H1 (cell line): ENCODE results near the gene ZNF407. TPM values are rescaled to one million over a fixed set of nuclear protein-coding genes. Genes with fewer than 3 reads are reported as not detected.

ENCODE experiments used
- CTCF ChIA-PET: fragments of 300-600 bp; sonication (Branson Sonifier 250); formaldehyde crosslinking; loops from one replicate; lab custom pipeline; 2021; ENCODE audit not compliant: partially characterized antibody; lab: Charles Lee
- POLR2A ChIA-PET: fragments of 300-600 bp; sonication (Branson Sonifier 250); formaldehyde crosslinking; loops from one replicate; lab custom pipeline; 2021; ENCODE audit warnings: inconsistent platforms; ENCODE audit not compliant: partially characterized antibody; lab: Charles Lee
- DNase-seq, 2 experiments: peaks; one replicate each; pipeline versions ENCODE4 v3.0.0 to v3.0.0-alpha.2; 2010 to 2022; ENCODE audit warnings: low spot score in 2 of 2, low read depth in 1 of 2, mixed read lengths in 1 of 2
- FAIRE-seq: peaks from 2 replicates; lab custom pipeline; 2011; peaks lifted over from hg19 to GRCh38; lab: Jason Lieb, UNC
- H2AFZ ChIP-seq: 2 replicates; pipeline ENCODE4 v1.8.1; 2012; ENCODE audit warnings: low read length, inconsistent platforms
- H2AK5ac ChIP-seq: 2 replicates; pipeline ENCODE4 v1.6.1; 2013; ENCODE audit warnings: low read depth, low read length
- H2BK120ac ChIP-seq: replicated peaks from 2 replicates; pipeline ENCODE3; 2013; ENCODE audit warnings: low read depth, low read length, inconsistent platforms
- H2BK12ac ChIP-seq: 2 replicates; pipeline ENCODE4 v1.6.1; 2013; ENCODE audit warnings: low read depth, low read length
- H2BK15ac ChIP-seq: 2 replicates; pipeline ENCODE4 v1.6.1; 2013; ENCODE audit warnings: low read length
- H2BK20ac ChIP-seq: 2 replicates; pipeline ENCODE4 v1.6.1; 2013; ENCODE audit warnings: low read length
- H2BK5ac ChIP-seq: 2 replicates; pipeline ENCODE4 v1.6.1; 2013; ENCODE audit warnings: low read depth, low read length
- H3K14ac ChIP-seq: 2 replicates; pipeline ENCODE4 v1.6.1; 2013; ENCODE audit warnings: inconsistent platforms; ENCODE audit not compliant: insufficient read length
- H3K18ac ChIP-seq: 2 replicates; pipeline ENCODE4 v1.6.1; 2013; ENCODE audit warnings: low read length; ENCODE audit errors: extremely low read depth
- H3K23ac ChIP-seq: 2 replicates; pipeline ENCODE4 v1.6.1; 2013; ENCODE audit warnings: inconsistent platforms; ENCODE audit not compliant: insufficient read length
- H3K23me2 ChIP-seq: 2 replicates; pipeline ENCODE4 v1.6.1; 2013; ENCODE audit warnings: low read depth, low read length
- H3K27ac ChIP-seq: 2 replicates; pipeline ENCODE4 v1.6.1; 2011; ENCODE audit warnings: low read depth, low read length, inconsistent platforms
- H3K27me3 ChIP-seq, 4 experiments: replicated peaks in 1 of 4; 1 replicate in 1 of 4; 2 replicates in 3 of 4; pipeline versions ENCODE4 v1.6.1 to v1.8.1; 2011 to 2013; ENCODE audit warnings: low read length in 3 of 4, mild to moderate bottlenecking in 3 of 4, inconsistent platforms in 2 of 4, mixed read lengths in 2 of 4, moderate library complexity in 1 of 4; ENCODE audit not compliant: control insufficient read depth in 3 of 4, insufficient read depth in 3 of 4; ENCODE audit errors: extremely low read depth in 1 of 4
- H3K36me3 ChIP-seq, 4 experiments: 2 replicates each; pipeline versions ENCODE4 v1.6.1 to v1.8.1; 2011 to 2013; ENCODE audit warnings: mild to moderate bottlenecking in 4 of 4, low read length in 3 of 4, moderate library complexity in 2 of 4, control low read depth in 1 of 4, inconsistent platforms in 1 of 4; ENCODE audit not compliant: insufficient read depth in 4 of 4, control insufficient read depth in 2 of 4
- H3K4ac ChIP-seq: replicated peaks from 2 replicates; pipeline ENCODE3; 2013; ENCODE audit warnings: low read length, low read depth, mixed read lengths, inconsistent platforms; ENCODE audit not compliant: insufficient read length
- H3K4me1 ChIP-seq, 4 experiments: replicated peaks in 1 of 4; 1 replicate in 1 of 4; 2 replicates in 3 of 4; pipeline versions ENCODE4 v1.6.1 to v1.8.1; 2011 to 2013; ENCODE audit warnings: low read length in 3 of 4, inconsistent platforms in 2 of 4, mixed read lengths in 1 of 4; ENCODE audit not compliant: insufficient read depth in 4 of 4, control insufficient read depth in 3 of 4
- H3K4me2 ChIP-seq, 2 experiments: 2 replicates each; pipeline versions ENCODE4 v1.6.1 to v1.8.1; 2011 to 2013; ENCODE audit warnings: low read depth in 2 of 2, low read length in 2 of 2, control low read depth in 1 of 2, inconsistent platforms in 1 of 2, mild to moderate bottlenecking in 1 of 2; ENCODE audit not compliant: insufficient read depth in 1 of 2
- H3K4me3 ChIP-seq, 4 experiments: fragments of 200-600, 300-600 bp in 1 of 4; sonication (generic), shearing (Covaris generic), sonication (Bioruptor Twin) in 1 of 4; 2 replicates each; pipeline versions ENCODE4 v1.5.1 to v1.8.1; 2011 to 2016; ENCODE audit warnings: low read length in 4 of 4, low read depth in 3 of 4, control low read depth in 2 of 4, inconsistent platforms in 2 of 4, mild to moderate bottlenecking in 2 of 4, mixed read lengths in 1 of 4, moderate library complexity in 1 of 4; ENCODE audit not compliant: insufficient read depth in 2 of 4; ENCODE audit errors: extremely low read depth in 1 of 4
- H3K56ac ChIP-seq: replicated peaks from 2 replicates; pipeline ENCODE3; 2013; ENCODE audit warnings: low read depth, mild to moderate bottlenecking, mixed read lengths, low read length, inconsistent platforms; ENCODE audit not compliant: insufficient read length
- H3K79me1 ChIP-seq: 2 replicates; pipeline ENCODE4 v1.6.1; 2013; ENCODE audit warnings: low read depth, low read length, control low read depth
- H3K79me2 ChIP-seq, 2 experiments: 2 replicates each; pipeline versions ENCODE4 v1.6.1 to v1.8.1; 2012 to 2013; ENCODE audit warnings: low read length in 2 of 2, mild to moderate bottlenecking in 2 of 2, inconsistent platforms in 1 of 2; ENCODE audit not compliant: insufficient read depth in 2 of 2, control insufficient read depth in 1 of 2
- H3K9ac ChIP-seq, 4 experiments: replicated peaks in 1 of 4; 1 replicate in 1 of 4; 2 replicates in 3 of 4; pipeline versions ENCODE4 v1.6.1 to v1.8.1; 2011 to 2013; ENCODE audit warnings: low read depth in 3 of 4, low read length in 3 of 4, control low read depth in 2 of 4, mild to moderate bottlenecking in 2 of 4, moderate library complexity in 2 of 4, inconsistent platforms in 1 of 4; ENCODE audit errors: extremely low read depth in 1 of 4
- H3K9me3 ChIP-seq, 2 experiments: 2 replicates each; pipeline versions ENCODE4 v1.6.1 to v1.8.1; 2012 to 2013; ENCODE audit warnings: mild to moderate bottlenecking in 2 of 2, moderate library complexity in 2 of 2, control low read depth in 1 of 2, inconsistent platforms in 1 of 2, low read depth in 1 of 2, low read length in 1 of 2, mixed read lengths in 1 of 2; ENCODE audit not compliant: insufficient read depth in 2 of 2
- H4K20me1 ChIP-seq, 2 experiments: replicated peaks in 1 of 2; 2 replicates each; pipeline versions ENCODE3 to v1.8.1; 2011 to 2013; ENCODE audit warnings: inconsistent platforms in 2 of 2, low read length in 2 of 2, mild to moderate bottlenecking in 1 of 2; ENCODE audit not compliant: insufficient read depth in 2 of 2, control insufficient read depth in 1 of 2
- H4K5ac ChIP-seq: 2 replicates; pipeline ENCODE4 v1.6.1; 2013; ENCODE audit warnings: low read length, low read depth, mixed read lengths, inconsistent platforms; ENCODE audit not compliant: insufficient read length
- H4K8ac ChIP-seq: 2 replicates; pipeline ENCODE4 v1.8.0; 2013; ENCODE audit warnings: mild to moderate bottlenecking, moderate library complexity, low read length, inconsistent platforms; ENCODE audit not compliant: insufficient read depth; ENCODE audit errors: extremely low read depth
- H4K91ac ChIP-seq: replicated peaks from 2 replicates; pipeline ENCODE3; 2013; ENCODE audit warnings: low read length, mixed read lengths, inconsistent platforms; ENCODE audit not compliant: insufficient read length
- EP300 ChIP-seq, 2 experiments: IDR thresholded peaks; 1 replicate in 1 of 2; 2 replicates in 1 of 2; pipeline ENCODE4 v1.6.1; 2011 to 2012; ENCODE audit warnings: low read depth in 2 of 2, low read length in 2 of 2, mild to moderate bottlenecking in 2 of 2, borderline replicate concordance in 1 of 2, inconsistent platforms in 1 of 2, moderate library complexity in 1 of 2
- NRF1 ChIP-seq: IDR thresholded peaks from 2 replicates; pipeline ENCODE4 v1.6.1; 2011; ENCODE audit warnings: mild to moderate bottlenecking, low read depth, low read length, improper control_type of control experiment
- TCF12 ChIP-seq: IDR thresholded peaks from 2 replicates; pipeline ENCODE4 v1.6.1; 2011; ENCODE audit warnings: low read depth, mild to moderate bottlenecking, low read length
- WGBS, 2 experiments: shearing (Covaris generic) in 1 of 2; methylation state at CpG; one replicate each; pipeline versions ENCODE4 v1.1.6 to v1.1.7; 2013 to 2015; ENCODE audit warnings: low lambda C conversion rate in 2 of 2, mixed read lengths in 2 of 2, inconsistent platforms in 1 of 2, low coverage in 1 of 2, missing lambda C conversion rate in 1 of 2; ENCODE audit not compliant: insufficient replicate concordance in 2 of 2, insufficient coverage in 1 of 2, insufficient read length in 1 of 2; ENCODE audit errors: extremely low coverage in 1 of 2, missing lambda C conversion rate in 1 of 2; 5-methylcytosine and 5-hydroxymethylcytosine counted together
- polyA plus RNA-seq, 7 experiments: library from polyadenylated mRNA; depleted of rRNA in 3 of 7; stranded (reverse) in 5 of 7; unstranded in 2 of 7; fragments of >200 nt in 5 of 7; fragments of 200-250 nt in 2 of 7; gene quantifications; 1 replicate in 5 of 7; 2 replicates in 1 of 7; 4 replicates in 1 of 7; pipeline versions ENCODE4 v1.2.1 to v1.2.3, GENCODE V29; 2011 to 2013; ENCODE audit warnings: missing spikeins in 2 of 7, mixed read lengths in 2 of 7
- total RNA-seq: library from RNA; stranded (reverse); fragmentation: NEBNext Ultra II Directional; extraction: Animal tissue kit (Norgen Biotek cat#: 25700); gene quantifications from 2 replicates; pipeline ENCODE4 v1.2.1, GENCODE V29; 2021

ZNF407 gene
- total and polyA plus RNA-seq, 2 of the 8 experiments (the other 6 are each of a cell fraction or from before 2014, with no cell fraction given), result 1.5 to 6.8 TPM

DNA sequence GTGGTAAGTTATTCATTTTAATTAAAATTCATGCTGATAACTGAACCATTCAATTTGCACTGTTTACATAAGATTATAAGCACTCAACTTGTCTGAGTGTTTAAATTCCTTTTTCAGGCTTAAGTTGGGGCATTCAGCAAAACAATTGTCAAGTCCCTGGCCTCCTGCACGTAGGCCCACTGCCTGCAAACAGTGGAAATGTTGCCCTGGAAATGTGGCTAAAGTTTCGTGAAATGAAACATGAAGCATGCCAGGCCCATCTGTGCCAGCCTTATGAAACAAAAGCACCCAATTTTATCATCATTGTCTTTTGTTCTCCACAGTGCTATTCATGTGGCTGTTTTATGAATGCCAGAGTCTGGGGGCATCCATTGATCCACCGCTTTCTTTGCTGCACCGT, 447.6 kb downstream of the ZNF407 start:
- Histone ChIP-seq H2BK120ac (no peak overlapping the region), H2AK5ac (no peak overlapping the region), H3K9me3 (no peaks in the 10 kb centered on the region), H2AFZ (no peak overlapping the region), H3K27ac (no peak overlapping the region), H4K20me1 (no peaks in the 10 kb centered on the region), H4K91ac (no peak overlapping the region), H2BK5ac (no peak overlapping the region), H2BK15ac (no peak overlapping the region), H3K23ac (no peak overlapping the region), H3K4ac (no peak overlapping the region), H3K36me3 (no peaks in the 10 kb centered on the region), H3K79me1 (no peaks in the 10 kb centered on the region), H3K23me2 (no peaks in the 10 kb centered on the region), H3K4me3 (no peak overlapping the region), H3K9ac (no peak overlapping the region), H3K14ac (no peak overlapping the region), H2BK20ac (no peak overlapping the region), H3K56ac (no peak overlapping the region), H3K79me2 (no peaks in the 10 kb centered on the region), H4K8ac (no peak overlapping the region), H3K4me1 (peaks cover 0 to 9% (median 0%) of the 10 kb centered on the region in 4 experiments; a peak in 1 of 7 replicates), H2BK12ac (no peak overlapping the region), H3K4me2 (no peak overlapping the region), H3K18ac (no peak overlapping the region), H3K27me3 (no peaks in the 10 kb centered on the region; a peak in 1 of 7 replicates), H4K5ac (no peak overlapping the region)
- CTCF ChIA-PET, result interaction anchor here (0.6 kb wide), 1 partner anchor 87 kb away, joined by 3 read pairs; no protein-coding TSS in a partner anchor
- 89% methylated on average over 4 of the region's 4 CpGs; no CpG with 5 or more reads in 1 of the 2 experiments for WGBS, 2 experiments
- POLR2A ChIA-PET, result no interaction called here
- FAIRE-seq, result no peak
- DNase-seq, result no peak
- TF ChIP-seq NRF1, result no peak
- no peak for TF ChIP-seq TCF12
- TF ChIP-seq EP300 (IDR thresholded peaks at IDR 0.05; ENCODE audit: borderline replicate concordance in 1 of 2, low read depth in 2 of 2, low read length in 2 of 2), result no peak
